OCI-LY3 (cell line): Measurements from ENCODE around the gene TNFRSF4.

ENCODE experiments used
- CTCF ChIP-seq: fragments of 200-600, 300-600 bp; sonication (generic); IDR thresholded peaks from 2 replicates; pipeline ENCODE4 v1.5.1; 2014; ENCODE audit warnings: antibody characterized with exemption, low read length, low read depth
- EZH2phosphoT487 ChIP-seq: fragments of 200-600 bp; shearing (Covaris generic); IDR thresholded peaks from 2 replicates; pipeline ENCODE4 v1.6.1; 2018; ENCODE audit warnings: antibody characterized with exemption, mixed run types, low read depth

GRCh38 chr1:1202831-1203560, 11.0 kb downstream of the TNFRSF4 start:
- TF ChIP-seq CTCF = no peak
- TF ChIP-seq EZH2phosphoT487 = no peak
